HUES64 (cell line): ENCODE measurements around the gene UBE2Q1. TPM values are rescaled to one million over a fixed set of nuclear protein-coding genes. Genes with fewer than 3 reads are reported as not detected.
A peak's percentile ranks its signal among the peaks of the same experiment; 100 is the strongest.

Experiments
- H3K27ac ChIP-seq: 2 replicates; pipeline ENCODE4 v1.7.0; 2013; ENCODE audit warnings: low read depth, low read length, inconsistent platforms
- H3K27me3 ChIP-seq: 2 replicates; pipeline ENCODE4 v1.6.1; 2013; ENCODE audit warnings: mild to moderate bottlenecking, low read length; ENCODE audit not compliant: insufficient read depth
- H3K36me3 ChIP-seq: 2 replicates; pipeline ENCODE4 v1.6.1; 2013; ENCODE audit warnings: mild to moderate bottlenecking, low read length; ENCODE audit not compliant: insufficient read depth
- H3K4me1 ChIP-seq: 2 replicates; pipeline ENCODE4 v1.6.1; 2013; ENCODE audit warnings: mild to moderate bottlenecking, low read length, moderate library complexity; ENCODE audit not compliant: insufficient read depth
- H3K4me3 ChIP-seq: 2 replicates; pipeline ENCODE4 v1.5.1; 2013; ENCODE audit warnings: mild to moderate bottlenecking, low read length, moderate library complexity
- H3K9ac ChIP-seq: 2 replicates; pipeline ENCODE4 v1.6.1; 2013; ENCODE audit warnings: mild to moderate bottlenecking, low read depth, low read length
- H3K9me3 ChIP-seq: 2 replicates; pipeline ENCODE4 v1.6.1; 2013; ENCODE audit warnings: low read depth, low read length; ENCODE audit not compliant: insufficient read depth
- WGBS: fragments of 150-250, 120-280 bp; methylation state at CpG from one replicate; pipeline ENCODE4 v1.1.7; 2013; ENCODE audit warnings: missing lambda C conversion rate; 5-methylcytosine and 5-hydroxymethylcytosine counted together
- polyA plus RNA-seq, 2 experiments: library from polyadenylated mRNA; stranded (reverse); fragments of 50-300 nt; gene quantifications; one replicate each; pipeline ENCODE4 v1.2.3, GENCODE V29; 2013

UBE2Q1 gene
- 50.7 TPM for polyA plus RNA-seq (2013, experiment 1 of 2)
- 60.2 TPM for polyA plus RNA-seq (2013, experiment 2 of 2)

- Histone ChIP-seq H3K36me3 (peaks cover 31% of the 10 kb centered on the region), H3K27me3 (no peaks in the 10 kb centered on the region)
- under 1% methylated on average over 69 of the region's 69 CpGs for WGBS
Observed at GRCh38 chr1:154557939-154558719, at the start of gene UBE2Q1. Gene UBE2Q1 (minus strand): TSS chr1:154558662. CDS start chr1:154558553, 109 bp downstream.

GRCh38 chr1:154607609-154608396, 49.3 kb upstream of the UBE2Q1 start, which contains the start of gene ADAR:
Gene ADAR (minus strand): TSS chr1:154608186. CDS start chr1:154608006, 180 bp downstream.
- peak within 1 kb of the TSS; percentile 96 for H3K9ac ChIP-seq
- peak within 1 kb of the TSS; percentile 78 for H3K4me3 ChIP-seq
- peaks cover 13% of the 10 kb centered on the region for H3K36me3 ChIP-seq
- H3K4me1 ChIP-seq: peaks cover 39% of the 10 kb centered on the region
- H3K27me3 ChIP-seq: no peaks in the 10 kb centered on the region
- under 1% methylated on average over 59 of the region's 59 CpGs for WGBS
- H3K9me3 ChIP-seq: no peaks in the 10 kb centered on the region
- peak within 1 kb of the TSS; percentile 98 for H3K27ac ChIP-seq

More at GRCh38 chr1:154557939-154558719, at the start of gene UBE2Q1:
- H3K4me1 ChIP-seq: peaks cover 16% of the 10 kb centered on the region
- H3K9me3 ChIP-seq: no peaks in the 10 kb centered on the region
- H3K27ac ChIP-seq: peak within 1 kb of the TSS; percentile 72
- peak within 1 kb of the TSS; percentile 96 for H3K4me3 ChIP-seq
- peak within 1 kb of the TSS; percentile 84 for H3K9ac ChIP-seq

DNA sequence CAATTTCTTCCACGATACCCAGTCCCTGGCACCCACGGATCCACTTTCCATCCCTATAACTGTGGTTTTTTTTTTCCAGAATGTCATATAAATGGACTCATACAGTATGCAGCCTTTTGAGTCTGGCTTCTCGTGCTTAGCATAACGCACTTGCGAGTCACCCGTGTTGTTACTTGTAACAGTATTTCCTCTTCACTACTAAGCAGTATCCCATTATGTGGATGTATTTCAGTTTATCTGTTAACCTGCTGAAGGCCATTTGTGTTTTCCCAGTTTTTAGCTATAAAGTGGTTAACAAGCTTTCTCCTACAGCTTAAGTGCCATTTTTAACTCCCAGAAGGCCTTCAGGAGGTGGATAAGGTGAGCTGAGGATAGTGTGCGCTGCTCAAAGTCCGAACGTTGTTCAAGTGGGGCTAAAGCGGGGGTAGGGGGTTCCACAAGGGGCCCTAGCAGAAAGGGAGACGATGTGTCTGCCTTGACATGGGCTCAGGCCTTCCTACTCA, 48.7 kb upstream of the UBE2Q1 start:
- peaks cover 39% of the 10 kb centered on the region for H3K4me1 ChIP-seq
- H3K27me3 ChIP-seq: no peaks in the 10 kb centered on the region
- H3K9me3 ChIP-seq: no peaks in the 10 kb centered on the region
- peak overlapping the region; percentile 98 for H3K27ac ChIP-seq
- peaks cover 19% of the 10 kb centered on the region for H3K36me3 ChIP-seq
- peak overlapping the region; percentile 96 for H3K9ac ChIP-seq
- 13% methylated on average over 11 of the region's 11 CpGs for WGBS
- H3K4me3 ChIP-seq: peak overlapping the region; percentile 78

- Histone ChIP-seq H3K9me3 (no peaks in the 10 kb centered on the region), H3K36me3 (peaks cover 35% of the 10 kb centered on the region), H3K27me3 (no peaks in the 10 kb centered on the region), H3K4me3 (no peak overlapping the region), H3K4me1 (peaks cover 24% of the 10 kb centered on the region), H3K27ac (no peak overlapping the region), H3K9ac (no peak overlapping the region)
- WGBS: 93% methylated on average over 2 of the region's 2 CpGs
Observed at GRCh38 chr1:154605534-154605933, 47.1 kb upstream of the UBE2Q1 start.

DNA sequence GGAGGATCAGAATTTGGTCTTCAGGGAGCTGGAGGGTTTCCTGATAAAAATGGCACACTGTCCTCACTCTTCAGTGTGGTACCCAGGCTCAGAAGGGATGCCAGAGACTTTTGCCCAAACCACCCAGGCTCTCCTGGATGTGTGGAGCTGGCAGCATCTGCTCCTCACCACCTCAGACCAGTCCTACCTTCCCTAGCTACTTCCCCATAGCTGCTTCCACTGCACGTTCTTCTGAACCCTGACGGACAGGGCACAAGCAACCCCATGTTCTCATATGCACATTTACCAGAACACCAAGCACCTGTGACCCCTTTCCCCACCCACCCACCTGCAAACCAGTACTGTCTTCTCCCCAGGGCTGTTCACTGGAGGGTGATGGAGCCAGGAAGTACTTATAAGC, 44.9 kb upstream of the UBE2Q1 start:
- 91% methylated on average over 2 of the region's 2 CpGs for WGBS
- H3K27me3 ChIP-seq: no peaks in the 10 kb centered on the region
- H3K9ac ChIP-seq: no peak overlapping the region
- H3K4me1 ChIP-seq: peaks cover 9% of the 10 kb centered on the region
- no peaks in the 10 kb centered on the region for H3K9me3 ChIP-seq
- H3K27ac ChIP-seq: no peak overlapping the region
- H3K4me3 ChIP-seq: no peak overlapping the region
- H3K36me3 ChIP-seq: peaks cover 54% of the 10 kb centered on the region

DNA sequence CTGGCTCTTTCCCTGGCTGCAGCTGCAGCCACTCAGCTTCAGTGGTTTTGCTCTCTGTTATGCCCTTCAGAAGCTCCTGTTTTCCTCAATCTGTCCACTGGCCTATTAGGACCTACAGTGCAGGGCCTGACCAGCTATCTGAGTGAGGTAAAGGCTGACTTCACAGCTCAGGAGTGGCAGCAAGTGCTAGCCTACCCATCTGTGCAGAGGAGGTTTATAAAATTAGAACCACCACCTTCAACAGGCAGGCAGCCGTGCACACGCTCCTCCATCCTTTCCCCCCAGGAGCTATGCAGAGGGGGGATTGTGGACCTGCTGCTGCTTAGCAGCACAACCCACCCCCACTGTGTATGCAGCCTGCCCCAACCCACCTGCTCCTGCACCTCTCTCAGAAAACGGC, 41.2 kb upstream of the UBE2Q1 start:
- WGBS: 80% methylated on average over 2 of the region's 3 CpGs
- Histone ChIP-seq H3K27ac (no peak overlapping the region), H3K36me3 (peaks cover 80% of the 10 kb centered on the region), H3K4me1 (peaks cover 6% of the 10 kb centered on the region; the same call in 1 of the 2 replicates), H3K9me3 (no peaks in the 10 kb centered on the region), H3K27me3 (no peaks in the 10 kb centered on the region), H3K4me3 (no peak overlapping the region), H3K9ac (no peak overlapping the region)

GRCh38 chr1:154598871-154599635, 40.6 kb upstream of the UBE2Q1 start:
- H3K27ac ChIP-seq: no peak overlapping the region
- no peaks in the 10 kb centered on the region for H3K27me3 ChIP-seq
- H3K4me1 ChIP-seq: peaks cover 5% of the 10 kb centered on the region; the same call in 1 of the 2 replicates
- WGBS: 87% methylated on average over 3 of the region's 3 CpGs
- no peak overlapping the region for H3K9ac ChIP-seq
- H3K36me3 ChIP-seq: peaks cover 84% of the 10 kb centered on the region
- H3K4me3 ChIP-seq: no peak overlapping the region
- no peaks in the 10 kb centered on the region for H3K9me3 ChIP-seq

DNA sequence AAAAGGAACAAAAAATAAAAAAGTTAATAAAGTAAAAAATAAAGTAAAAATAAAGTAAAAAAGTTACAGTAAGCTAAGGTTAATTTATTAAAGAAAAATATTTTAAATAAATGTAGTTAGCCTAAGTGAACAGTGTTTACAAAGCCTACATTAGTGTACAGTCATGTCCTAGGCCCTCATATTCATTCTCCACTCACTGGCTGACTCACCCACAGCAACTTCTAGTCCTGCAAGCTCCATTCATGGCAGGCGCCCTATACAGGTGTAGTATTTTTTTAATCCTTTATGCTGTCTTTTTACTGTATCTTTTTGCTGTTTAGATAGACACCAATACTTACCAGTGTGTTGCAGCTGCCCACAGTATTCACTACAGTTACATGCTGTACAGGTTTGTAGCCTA, 37.2 kb upstream of the UBE2Q1 start:
- Histone ChIP-seq H3K27ac (no peak overlapping the region), H3K9ac (no peak overlapping the region), H3K9me3 (no peaks in the 10 kb centered on the region), H3K27me3 (no peaks in the 10 kb centered on the region), H3K36me3 (peaks cover 96% of the 10 kb centered on the region), H3K4me1 (no peaks in the 10 kb centered on the region), H3K4me3 (no peak overlapping the region)
- 100% methylated on average over 1 of the region's 1 CpG for WGBS

GRCh38 chr1:154594811-154595210, 36.3 kb upstream of the UBE2Q1 start:
- Histone ChIP-seq H3K9ac (no peak overlapping the region), H3K4me1 (no peaks in the 10 kb centered on the region), H3K27me3 (no peaks in the 10 kb centered on the region), H3K4me3 (no peak overlapping the region), H3K27ac (no peak overlapping the region), H3K36me3 (peaks cover 100% of the 10 kb centered on the region), H3K9me3 (no peaks in the 10 kb centered on the region)
- 93% methylated on average over 6 of the region's 7 CpGs for WGBS

- no peak overlapping the region for H3K9ac ChIP-seq
- no peak overlapping the region for H3K27ac ChIP-seq
- no peaks in the 10 kb centered on the region for H3K4me1 ChIP-seq
- no peaks in the 10 kb centered on the region for H3K9me3 ChIP-seq
- peaks cover 100% of the 10 kb centered on the region for H3K36me3 ChIP-seq
- H3K4me3 ChIP-seq: no peak overlapping the region
- H3K27me3 ChIP-seq: no peaks in the 10 kb centered on the region
Observed at GRCh38 chr1:154593390-154593789, 34.9 kb upstream of the UBE2Q1 start.
